MM.1S (cell line): ENCODE data around the gene PTTG1IP.

ENCODE experiments used
- EZH2phosphoT487 ChIP-seq: fragments of 300-600 bp; sonication (generic); IDR thresholded peaks from 2 replicates; pipeline ENCODE4 v1.6.1; 2018; ENCODE audit warnings: antibody characterized with exemption, low read length
- TF ChIP-seq, protein P1 (sequence below): fragments of 300-600 bp; sonication (generic); IDR thresholded peaks from 2 replicates; pipeline ENCODE4 v1.5.1; 2016; ENCODE audit warnings: antibody characterized with exemption, low read length, mixed read lengths

DNA sequence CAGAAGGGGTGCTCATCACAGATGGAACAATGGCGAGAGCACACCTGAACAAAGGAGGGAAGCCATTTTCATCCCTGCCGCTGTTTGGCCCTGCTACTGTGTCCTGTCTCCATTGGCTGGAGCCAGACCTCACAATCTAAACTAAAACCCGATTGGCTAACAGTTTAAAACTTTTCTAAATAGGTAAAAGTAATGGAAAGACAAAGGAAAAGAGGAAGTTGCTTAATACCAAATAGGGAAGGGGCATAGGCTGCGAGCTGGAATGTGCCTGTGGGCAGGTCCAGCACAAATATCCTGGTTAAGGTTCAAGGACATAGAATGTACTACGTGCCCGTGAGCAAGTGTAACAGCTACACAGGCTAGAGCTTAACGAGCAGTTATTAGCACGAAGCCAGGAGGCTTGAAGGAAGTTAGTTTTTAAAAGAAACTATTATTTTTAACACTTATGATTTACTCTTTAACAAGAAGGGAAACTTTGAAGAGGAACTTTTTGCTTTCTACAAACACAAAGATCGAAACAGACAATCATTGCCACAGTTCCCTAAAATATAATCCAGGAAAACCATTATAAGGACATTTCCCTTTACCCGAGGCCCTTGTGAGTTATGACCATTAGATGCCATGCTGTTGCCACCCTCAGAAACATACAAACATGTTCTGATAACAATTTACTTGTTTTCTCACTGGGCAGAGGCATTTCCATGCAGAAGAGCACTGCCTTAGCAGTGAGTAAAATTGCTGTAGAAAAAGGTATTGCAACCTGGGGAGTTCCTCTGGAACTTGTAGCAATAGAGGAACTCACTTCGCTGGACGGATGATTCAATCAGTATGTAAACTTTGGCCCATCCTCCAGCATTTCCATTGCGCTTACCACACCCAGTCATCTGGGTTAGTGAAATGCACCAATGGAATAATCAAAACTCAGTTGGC, 4.8 kb upstream of the PTTG1IP start:
- no peak for TF ChIP-seq EZH2phosphoT487
- TF ChIP-seq, protein P1, sequence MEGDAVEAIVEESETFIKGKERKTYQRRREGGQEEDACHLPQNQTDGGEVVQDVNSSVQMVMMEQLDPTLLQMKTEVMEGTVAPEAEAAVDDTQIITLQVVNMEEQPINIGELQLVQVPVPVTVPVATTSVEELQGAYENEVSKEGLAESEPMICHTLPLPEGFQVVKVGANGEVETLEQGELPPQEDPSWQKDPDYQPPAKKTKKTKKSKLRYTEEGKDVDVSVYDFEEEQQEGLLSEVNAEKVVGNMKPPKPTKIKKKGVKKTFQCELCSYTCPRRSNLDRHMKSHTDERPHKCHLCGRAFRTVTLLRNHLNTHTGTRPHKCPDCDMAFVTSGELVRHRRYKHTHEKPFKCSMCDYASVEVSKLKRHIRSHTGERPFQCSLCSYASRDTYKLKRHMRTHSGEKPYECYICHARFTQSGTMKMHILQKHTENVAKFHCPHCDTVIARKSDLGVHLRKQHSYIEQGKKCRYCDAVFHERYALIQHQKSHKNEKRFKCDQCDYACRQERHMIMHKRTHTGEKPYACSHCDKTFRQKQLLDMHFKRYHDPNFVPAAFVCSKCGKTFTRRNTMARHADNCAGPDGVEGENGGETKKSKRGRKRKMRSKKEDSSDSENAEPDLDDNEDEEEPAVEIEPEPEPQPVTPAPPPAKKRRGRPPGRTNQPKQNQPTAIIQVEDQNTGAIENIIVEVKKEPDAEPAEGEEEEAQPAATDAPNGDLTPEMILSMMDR, result no peak
